Activated B cell treated with CpG ODN at 0.5 μM for 24 hours (primary cell): ENCODE measurements around the gene GPRC5C. TPM values are rescaled to one million over a fixed set of nuclear protein-coding genes. Genes with fewer than 3 reads are reported as not detected.
A peak's percentile ranks its signal among the peaks of the same experiment; 100 is the strongest.

Experiments used
- ATAC-seq: fragments of 200-7000 bp; cut with Tn5 transposase; one replicate; pipeline ENCODE4 v1.10.0; 2021; ENCODE audit warnings: low read depth, mild to moderate bottlenecking, moderate library complexity
- CTCF ChIA-PET: fragments of 350-600 bp; sonication (Branson Sonifier 250); formaldehyde crosslinking; loops from one replicate; lab custom pipeline; 2021; ENCODE audit warnings: antibody characterized with exemption; lab: Charles Lee
- POLR2A ChIA-PET: fragments of 350-600 bp; sonication (Branson Sonifier 250); formaldehyde crosslinking; loops from one replicate; lab custom pipeline; 2021; ENCODE audit warnings: antibody characterized with exemption; lab: Charles Lee
- DNase-seq: peaks from one replicate; pipeline ENCODE4 v3.0.0; 2022
- H3K27ac Mint-ChIP-seq: one replicate; pipeline ENCODE4 v1.8.0; 2020; ENCODE audit warnings: mixed read lengths
- H3K27me3 Mint-ChIP-seq: one replicate; pipeline ENCODE4 v1.8.0; 2021; ENCODE audit warnings: mixed read lengths
- H3K36me3 Mint-ChIP-seq: one replicate; pipeline ENCODE4 v1.8.0; 2021; ENCODE audit warnings: low read depth, mixed read lengths
- H3K4me1 Mint-ChIP-seq: one replicate; pipeline ENCODE4 v1.8.0; 2021; ENCODE audit warnings: mixed read lengths
- H3K4me3 Mint-ChIP-seq: one replicate; pipeline ENCODE4 v1.8.0; 2020; ENCODE audit warnings: mild to moderate bottlenecking, mixed read lengths
- H3K9me3 Mint-ChIP-seq: one replicate; pipeline ENCODE4 v1.8.0; 2020; ENCODE audit warnings: mixed read lengths
- CTCF ChIP-seq: fragments of 200-600 bp; IDR thresholded peaks from one replicate; pipeline ENCODE4 v1.8.0; 2022; ENCODE audit warnings: antibody characterized with exemption, mild to moderate bottlenecking
- intact Hi-C: fragments of 100-400 bp; cut with micrococcal nuclease; formaldehyde crosslinking; loops from one replicate; pipeline ENCODE4 v1.15.1; 2024
- total RNA-seq: library from RNA; stranded (reverse); gene quantifications from 2 replicates; pipeline ENCODE4 v1.2.3, GENCODE V29; 2022

The GPRC5C gene
- total RNA-seq, 1 donor from 2014 or later = 17.0 TPM

- intact Hi-C loops = loop anchor here (5.0 kb wide), 1 partner anchor 39 kb away; no protein-coding TSS in a partner anchor
- Mint-ChIP-seq H3K27me3 (peaks cover 10% of the 10 kb centered on the region), H3K9me3 (no peaks in the 10 kb centered on the region), H3K4me3 (no peak overlapping the region), H3K36me3 (no peaks in the 10 kb centered on the region), H3K27ac (no peak overlapping the region), H3K4me1 (peaks cover 24% of the 10 kb centered on the region)
- ATAC-seq = no peak
- TF ChIP-seq CTCF = no peak
- ChIA-PET CTCF (no interaction called here), POLR2A (interaction anchor here (1.3 kb wide), 1 partner anchor 17 kb away, joined by 7 read pairs; no protein-coding TSS in a partner anchor)
- DNase-seq = no peak
These were observed 18.4 kb upstream of the GPRC5C start for GRCh38 chr17:74413491-74413890.

GRCh38 chr17:74414510-74414909 is 17.4 kb upstream of the GPRC5C start:
- Mint-ChIP-seq H3K9me3 (no peaks in the 10 kb centered on the region), H3K4me3 (no peak overlapping the region), H3K4me1 (peaks cover 25% of the 10 kb centered on the region), H3K36me3 (no peaks in the 10 kb centered on the region), H3K27ac (peak overlapping the region; percentile 14), H3K27me3 (peaks cover 12% of the 10 kb centered on the region)
- ATAC-seq = peak; percentile 48
- DNase-seq = no peak
- no peak for TF ChIP-seq CTCF
- ChIA-PET POLR2A (interaction anchor here (1.3 kb wide), 1 partner anchor 16 kb away, joined by 7 read pairs; no protein-coding TSS in a partner anchor), CTCF (no interaction called here)
- intact Hi-C loops = loop anchor here (5.0 kb wide), 1 partner anchor 38 kb away; no protein-coding TSS in a partner anchor

GRCh38 chr17:74415608-74416396 is 16.1 kb upstream of the GPRC5C start:
- H3K4me3 Mint-ChIP-seq = no peak overlapping the region
- H3K36me3 Mint-ChIP-seq = no peaks in the 10 kb centered on the region
- H3K27me3 Mint-ChIP-seq = peaks cover 9% of the 10 kb centered on the region
- CTCF ChIA-PET = interaction anchor here (1.5 kb wide), 1 partner anchor 38 kb away, joined by 4 read pairs; no protein-coding TSS in a partner anchor
- POLR2A ChIA-PET = no interaction called here
- no peak for ATAC-seq
- TF ChIP-seq CTCF = no peak
- H3K4me1 Mint-ChIP-seq = peaks cover 25% of the 10 kb centered on the region
- intact Hi-C loops = no loop called here
- DNase-seq = no peak
- no peak overlapping the region for H3K27ac Mint-ChIP-seq
- H3K9me3 Mint-ChIP-seq = no peaks in the 10 kb centered on the region

GRCh38 chr17:74417178-74418045 is 14.5 kb upstream of the GPRC5C start:
- intact Hi-C loops = loop anchor here (1.0 kb wide), 1 partner anchor 13 kb away; no protein-coding TSS in a partner anchor
- CTCF ChIA-PET = interaction anchor here (1.4 to 1.5 kb wide), 2 partner anchors 36 to 38 kb away, joined by 4 to 5 read pairs; no protein-coding TSS in a partner anchor
- ATAC-seq = peak; percentile 83
- no peak for DNase-seq
- POLR2A ChIA-PET = interaction anchor here (0.6 to 3.1 kb wide), 4 partner anchors 11 to 38 kb away, joined by 3 to 34 read pairs (median 4); partner anchors contain the start of gene GPRC5C
- no peak overlapping the region for H3K4me3 Mint-ChIP-seq
- TF ChIP-seq CTCF = no peak
- H3K4me1 Mint-ChIP-seq = peaks cover 25% of the 10 kb centered on the region
- peaks cover 8% of the 10 kb centered on the region for H3K27me3 Mint-ChIP-seq
- H3K36me3 Mint-ChIP-seq = no peaks in the 10 kb centered on the region
- peak overlapping the region; percentile 32 for H3K27ac Mint-ChIP-seq
- peaks cover 1% of the 10 kb centered on the region for H3K9me3 Mint-ChIP-seq
